GM06990 (cell line): Measurements from ENCODE around the gene SEMA3C.

Experiments used
- DNase-seq: peaks from one replicate; pipeline ENCODE4 v3.0.0-alpha.2; 2011; ENCODE audit not compliant: insufficient read length; ENCODE audit errors: extremely low read depth
- H3K27me3 ChIP-seq: replicated peaks from 2 replicates; pipeline ENCODE4 v1.6.0; 2011; ENCODE audit warnings: low read length; ENCODE audit not compliant: control insufficient read depth, insufficient read depth
- H3K36me3 ChIP-seq: 2 replicates; pipeline ENCODE4 v1.5.1; 2011; ENCODE audit warnings: low read length; ENCODE audit not compliant: control insufficient read depth, insufficient read depth
- H3K4me3 ChIP-seq: replicated peaks from 2 replicates; pipeline ENCODE4 v1.5.1; 2011; ENCODE audit warnings: low read depth, mild to moderate bottlenecking, control low read depth, low read length
- TF ChIP-seq, protein P1 (sequence below): IDR thresholded peaks from 2 replicates; pipeline ENCODE4 v1.5.1; 2011; ENCODE audit warnings: low read length, control low read depth, mild to moderate bottlenecking, inconsistent platforms; ENCODE audit not compliant: insufficient read depth, poor library complexity, severe bottlenecking

SEMA3C gene

DNA sequence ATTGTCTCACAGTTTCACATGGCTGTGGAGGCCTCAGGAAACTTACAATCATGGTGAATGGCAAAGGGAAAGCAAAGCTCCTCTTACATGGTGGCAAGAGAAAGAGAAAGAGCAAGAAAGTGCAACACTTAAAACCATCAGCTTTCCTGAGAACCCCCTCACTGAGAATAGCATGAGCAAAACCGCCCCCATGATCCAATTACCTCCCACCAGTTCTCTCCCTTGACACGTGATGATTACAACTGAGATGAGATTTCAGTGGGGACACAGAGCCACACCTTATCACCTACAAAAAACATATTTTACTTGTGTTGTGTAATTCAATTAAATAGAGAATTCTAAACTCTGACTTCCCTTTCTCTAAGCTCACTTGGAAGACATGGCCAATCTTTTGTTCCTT, 80.2 kb downstream of the SEMA3C start:
- Histone ChIP-seq H3K36me3 (no peaks in the 10 kb centered on the region), H3K4me3 (no peak overlapping the region), H3K27me3 (no peaks in the 10 kb centered on the region)
- TF ChIP-seq, protein P1, sequence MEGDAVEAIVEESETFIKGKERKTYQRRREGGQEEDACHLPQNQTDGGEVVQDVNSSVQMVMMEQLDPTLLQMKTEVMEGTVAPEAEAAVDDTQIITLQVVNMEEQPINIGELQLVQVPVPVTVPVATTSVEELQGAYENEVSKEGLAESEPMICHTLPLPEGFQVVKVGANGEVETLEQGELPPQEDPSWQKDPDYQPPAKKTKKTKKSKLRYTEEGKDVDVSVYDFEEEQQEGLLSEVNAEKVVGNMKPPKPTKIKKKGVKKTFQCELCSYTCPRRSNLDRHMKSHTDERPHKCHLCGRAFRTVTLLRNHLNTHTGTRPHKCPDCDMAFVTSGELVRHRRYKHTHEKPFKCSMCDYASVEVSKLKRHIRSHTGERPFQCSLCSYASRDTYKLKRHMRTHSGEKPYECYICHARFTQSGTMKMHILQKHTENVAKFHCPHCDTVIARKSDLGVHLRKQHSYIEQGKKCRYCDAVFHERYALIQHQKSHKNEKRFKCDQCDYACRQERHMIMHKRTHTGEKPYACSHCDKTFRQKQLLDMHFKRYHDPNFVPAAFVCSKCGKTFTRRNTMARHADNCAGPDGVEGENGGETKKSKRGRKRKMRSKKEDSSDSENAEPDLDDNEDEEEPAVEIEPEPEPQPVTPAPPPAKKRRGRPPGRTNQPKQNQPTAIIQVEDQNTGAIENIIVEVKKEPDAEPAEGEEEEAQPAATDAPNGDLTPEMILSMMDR, result no peak
- no peak for DNase-seq

DNA sequence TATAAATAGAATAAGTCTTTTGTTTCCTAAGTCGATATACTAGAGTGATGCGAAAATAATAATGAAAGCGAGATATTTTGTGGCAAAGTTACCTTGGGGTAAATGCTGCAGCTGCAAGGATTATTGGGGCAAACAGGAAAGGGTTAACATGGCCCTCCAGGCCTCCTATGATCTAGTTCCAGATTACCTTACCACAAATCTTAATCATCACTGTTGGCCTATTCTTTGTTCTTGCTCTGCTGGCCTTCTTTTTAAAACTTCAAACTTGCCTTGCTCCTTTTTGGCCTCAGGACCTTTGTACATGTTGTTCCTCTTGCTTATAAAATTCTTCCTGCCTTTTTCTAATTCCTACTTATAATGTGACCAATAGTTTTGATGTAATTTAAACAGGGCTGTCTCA, 81.5 kb downstream of the SEMA3C start:
- Histone ChIP-seq H3K4me3 (no peak overlapping the region), H3K36me3 (no peaks in the 10 kb centered on the region), H3K27me3 (no peaks in the 10 kb centered on the region)
- no peak for DNase-seq
- TF ChIP-seq, protein P1, result no peak

DNA sequence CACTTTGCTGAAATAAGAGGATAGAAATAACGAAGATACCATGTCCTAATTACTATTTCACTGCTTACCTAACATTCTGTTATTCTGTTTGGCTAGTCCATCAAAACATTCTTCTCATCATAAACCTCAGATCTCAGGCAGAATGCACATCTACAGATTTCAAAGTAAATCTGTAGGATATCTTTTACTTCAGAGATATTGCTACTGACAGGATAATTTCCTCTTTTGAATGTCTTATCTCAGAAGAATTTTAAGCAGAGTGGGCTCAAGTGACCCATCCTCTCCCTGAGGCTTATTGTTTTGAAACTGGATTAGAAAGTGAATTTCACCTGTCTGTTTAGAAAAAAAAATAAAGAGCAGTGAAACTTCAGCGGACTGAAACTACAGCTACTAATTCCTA, 83.6 kb downstream of the SEMA3C start:
- DNase-seq, result no peak
- H3K27me3 ChIP-seq, result no peaks in the 10 kb centered on the region
- no peak overlapping the region for H3K4me3 ChIP-seq
- TF ChIP-seq, protein P1, result no peak
- no peaks in the 10 kb centered on the region for H3K36me3 ChIP-seq

DNA sequence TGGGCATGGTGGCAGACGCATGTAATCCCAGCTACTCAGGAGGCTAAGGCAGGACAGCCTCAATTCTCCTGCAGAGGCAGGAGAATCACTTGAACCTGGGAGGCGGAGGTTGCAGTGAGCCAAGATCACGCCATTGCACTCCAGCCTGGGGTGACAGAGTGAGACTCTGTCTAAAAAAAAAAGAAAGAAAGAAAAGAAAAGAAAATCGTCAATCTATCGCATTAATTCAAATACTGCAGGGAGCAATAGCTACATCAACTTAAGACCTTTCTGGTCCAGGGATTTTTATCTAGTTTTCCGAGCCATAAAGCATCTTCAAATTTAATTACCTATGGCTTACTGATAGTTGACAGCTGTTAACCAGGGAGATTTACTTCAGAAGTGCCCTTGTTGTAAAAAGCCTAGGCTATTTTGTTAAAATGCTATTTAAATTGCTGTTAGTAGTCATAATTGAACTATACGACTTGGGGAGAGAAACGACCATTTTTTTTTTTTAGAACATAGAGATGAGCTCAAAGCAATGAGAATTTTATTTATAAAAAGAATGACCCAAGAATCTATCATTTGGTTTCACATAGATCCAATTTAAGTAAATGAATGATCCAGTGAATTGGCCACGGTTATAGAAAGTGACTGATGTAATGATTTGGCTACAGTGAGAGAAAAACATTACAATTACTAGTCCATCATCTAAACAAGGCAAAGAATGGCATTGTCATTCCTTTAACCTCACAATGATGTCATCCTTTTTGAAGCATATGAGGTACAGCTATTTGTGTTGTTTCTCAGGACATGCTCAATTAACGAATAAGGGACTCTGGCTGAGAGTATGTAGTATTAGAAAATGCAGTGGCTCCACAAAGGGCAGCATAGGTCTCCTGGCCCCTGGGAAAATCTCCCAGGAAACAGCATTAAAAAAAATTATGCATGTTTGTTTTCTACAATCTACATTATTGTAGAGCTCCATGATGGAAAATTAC, 85.3 kb downstream of the SEMA3C start:
- TF ChIP-seq, protein P1, result no peak
- Histone ChIP-seq H3K36me3 (no peaks in the 10 kb centered on the region), H3K4me3 (no peak overlapping the region), H3K27me3 (no peaks in the 10 kb centered on the region)
- DNase-seq, result no peak

DNA sequence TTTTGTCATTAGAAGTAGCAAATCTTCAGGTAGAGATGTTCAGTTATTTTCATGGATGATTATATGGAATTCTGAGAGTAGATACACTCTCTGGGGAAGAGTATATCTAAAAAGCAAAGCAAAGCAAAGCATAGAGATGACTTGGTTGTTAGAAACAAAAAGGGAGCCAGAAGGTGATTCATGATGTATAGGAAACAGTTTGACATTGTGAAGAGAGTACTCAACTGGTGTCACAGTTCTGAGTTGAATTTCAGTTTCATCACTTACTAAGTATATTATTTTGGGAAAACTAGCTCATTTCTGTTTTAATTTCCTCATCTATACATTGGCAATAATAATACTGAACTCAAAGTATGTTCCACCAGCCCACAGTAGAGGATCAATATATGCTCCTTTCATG, 86.8 kb downstream of the SEMA3C start:
- H3K4me3 ChIP-seq, result no peak overlapping the region
- H3K27me3 ChIP-seq, result no peaks in the 10 kb centered on the region
- TF ChIP-seq, protein P1, result no peak
- DNase-seq, result no peak
- no peaks in the 10 kb centered on the region for H3K36me3 ChIP-seq
